Body of pancreas (tissue), 4 donors: ENCODE data around the gene PDK2.

Source experiments
- CTCF ChIP-seq, 7 experiments: fragments of 450-650 bp in 4 of 7; fragments of 200-600 bp in 3 of 7; sonication (generic) in 3 of 7; IDR thresholded peaks; one replicate each; pipeline ENCODE4 v1.5.1; 2016 to 2019; ENCODE audit warnings: antibody characterized with exemption in 7 of 7
- POLR2A ChIP-seq, 3 donors: fragments of 450-650 bp; IDR thresholded peaks; one replicate each; pipeline ENCODE4 v1.6.1; 2016; ENCODE audit warnings: antibody characterized with exemption in 3 of 3, mild to moderate bottlenecking in 2 of 3

GRCh38 chr17:50149417-50150353 lies 54.5 kb downstream of the PDK2 start:
- TF ChIP-seq CTCF (IDR thresholded peaks at IDR 0.05) (peak in 3 of 7 experiments; percentile 9 to 46 (median 46)), POLR2A (IDR thresholded peaks at IDR 0.05) (peak; percentile 32 to 33 (median 33))
